ENCODE results near the gene HOXA5. TPM values are rescaled to one million over a fixed set of nuclear protein-coding genes. Genes with fewer than 3 reads are reported as not detected.

Gene HOXA5
- total RNA-seq, 1 experiment from 2014 or later = 6.7 TPM

- Histone ChIP-seq H3K9ac (ENCODE audit: low read length) (no peak overlapping the region), H3K36me3 (ENCODE audit: control insufficient read depth in 1 of 2, insufficient read depth in 2 of 2, low read length in 2 of 2) (peaks cover 8 to 12% of the 10 kb centered on the region in 2 experiments; a peak in 3 of 4 replicates), H3K4me2 (ENCODE audit: low read length) (no peak overlapping the region), H2AFZ (ENCODE audit: low read depth, low read length, poor library complexity, severe bottlenecking) (no peak overlapping the region), H3K4me3 (replicated peaks in 1 of 2; ENCODE audit: low read depth in 1 of 2, low read length in 2 of 2) (no peak overlapping the region), H3K9me3 (ENCODE audit: control insufficient read depth in 1 of 2, insufficient read depth in 1 of 2, low read depth in 1 of 2, low read length in 2 of 2) (no peaks in the 10 kb centered on the region), H3K9me2 (ENCODE audit: insufficient read depth) (no peaks in the 10 kb centered on the region), H3K27me3 (ENCODE audit: insufficient read depth, low read length) (no peaks in the 10 kb centered on the region), H3K4me1 (ENCODE audit: control insufficient read depth in 1 of 2, insufficient read depth in 2 of 2, low read length in 2 of 2) (peaks cover 3 to 14% of the 10 kb centered on the region in 2 experiments; a peak in 3 of 4 replicates), H3K79me2 (ENCODE audit: insufficient read depth, low read length) (peaks cover 1% of the 10 kb centered on the region; the same call in 1 of the 2 replicates), H4K20me1 (ENCODE audit: insufficient read depth) (no peaks in the 10 kb centered on the region), H3K27ac (ENCODE audit: low read depth, low read length) (no peak overlapping the region)
- POLR2A ChIA-PET = interaction anchor here (0.7 kb wide), 1 partner anchor 8 kb away, joined by 3 read pairs; no protein-coding TSS in a partner anchor
- CTCF ChIA-PET = no interaction called here
- TF ChIP-seq EGR1 (IDR thresholded peaks at IDR 0.05; ENCODE audit: low read depth) (no peak), YY1 (IDR thresholded peaks at IDR 0.05; ENCODE audit: extremely low read depth, insufficient replicate concordance, low read depth, low read length) (no peak), ATF3 (IDR thresholded peaks at IDR 0.05) (no peak), RAD21 (IDR thresholded peaks at IDR 0.05; ENCODE audit: low read depth) (no peak)
- RAD21 ChIA-PET (ENCODE audit: low non-redundant PET in 1 of 2, low total read pairs in 2 of 2, uncharacterized antibody in 2 of 2, unreplicated experiment in 2 of 2) = no interaction called here
- BruUV-seq (replicated peaks) = no TSS peak
- intact Hi-C loops (cut with micrococcal nuclease) = no loop called here
- DNase-seq (ENCODE audit: low read depth, low spot score) (no peak), ATAC-seq (no peak)
Observed at GRCh38 chr7:27141923-27142579, 1.4 kb downstream of the HOXA5 start.

- Histone ChIP-seq H3K36me3 (ENCODE audit: control insufficient read depth in 1 of 2, insufficient read depth in 2 of 2, low read length in 2 of 2) (peaks cover 8 to 12% of the 10 kb centered on the region in 2 experiments; a peak in 3 of 4 replicates), H3K27ac (ENCODE audit: low read depth, low read length) (no peak overlapping the region), H3K4me3 (replicated peaks in 1 of 2; ENCODE audit: low read depth in 1 of 2, low read length in 2 of 2) (no peak overlapping the region), H2AFZ (ENCODE audit: low read depth, low read length, poor library complexity, severe bottlenecking) (no peak overlapping the region), H4K20me1 (ENCODE audit: insufficient read depth) (no peaks in the 10 kb centered on the region), H3K27me3 (ENCODE audit: insufficient read depth, low read length) (no peaks in the 10 kb centered on the region), H3K4me2 (ENCODE audit: low read length) (no peak overlapping the region), H3K79me2 (ENCODE audit: insufficient read depth, low read length) (no peaks in the 10 kb centered on the region), H3K9me2 (ENCODE audit: insufficient read depth) (no peaks in the 10 kb centered on the region), H3K4me1 (ENCODE audit: control insufficient read depth in 1 of 2, insufficient read depth in 2 of 2, low read length in 2 of 2) (peaks cover 6 to 21% of the 10 kb centered on the region in 2 experiments), H3K9ac (ENCODE audit: low read length) (no peak overlapping the region), H3K9me3 (ENCODE audit: control insufficient read depth in 1 of 2, insufficient read depth in 1 of 2, low read depth in 1 of 2, low read length in 2 of 2) (no peaks in the 10 kb centered on the region)
- ATAC-seq (no peak), DNase-seq (ENCODE audit: low read depth, low spot score) (no peak)
- intact Hi-C loops (cut with micrococcal nuclease) = no loop called here
- no TSS peak for BruUV-seq (replicated peaks)
- CTCF ChIA-PET = interaction anchor here (0.6 to 0.7 kb wide), 2 partner anchors 48 to 233 kb away, joined by 3 to 6 read pairs; no protein-coding TSS in a partner anchor
- RAD21 ChIA-PET (ENCODE audit: low non-redundant PET in 1 of 2, low total read pairs in 2 of 2, uncharacterized antibody in 2 of 2, unreplicated experiment in 2 of 2) = no interaction called here
- TF ChIP-seq ZNF274 (IDR thresholded peaks at IDR 0.05; ENCODE audit: low read depth, low read length) = no peak
- no peak for TF ChIP-seq REST (IDR thresholded peaks at IDR 0.05; ENCODE audit: low read depth)
- TF ChIP-seq RAD21 (IDR thresholded peaks at IDR 0.05; ENCODE audit: low read depth) = no peak
- no peak for TF ChIP-seq ATF3 (IDR thresholded peaks at IDR 0.05)
- no peak for TF ChIP-seq EZH2 (IDR thresholded peaks at IDR 0.05)
- TF ChIP-seq SRF (IDR thresholded peaks at IDR 0.05; ENCODE audit: low read depth) = no peak
- TF ChIP-seq POLR2AphosphoS5 (IDR thresholded peaks at IDR 0.05; ENCODE audit: low read depth, low read length) = no peak
- POLR2A ChIA-PET = interaction anchor here (0.7 kb wide), 1 partner anchor 9 kb away, joined by 3 read pairs; no protein-coding TSS in a partner anchor
Observed at GRCh38 chr7:27141137-27141922, 2.2 kb downstream of the HOXA5 start.
